CMK (cell line): ENCODE measurements around the gene NAXD.
"Not testable (repeated sequence)": the region's sequence is repeated elsewhere in the genome, so short reads cannot be mapped to it uniquely, and the experiment has no call there.

Source experiments
- DNase-seq: peaks from one replicate; pipeline ENCODE4 v3.0.0-alpha.2; 2010; ENCODE audit warnings: low read depth

Gene NAXD

DNA sequence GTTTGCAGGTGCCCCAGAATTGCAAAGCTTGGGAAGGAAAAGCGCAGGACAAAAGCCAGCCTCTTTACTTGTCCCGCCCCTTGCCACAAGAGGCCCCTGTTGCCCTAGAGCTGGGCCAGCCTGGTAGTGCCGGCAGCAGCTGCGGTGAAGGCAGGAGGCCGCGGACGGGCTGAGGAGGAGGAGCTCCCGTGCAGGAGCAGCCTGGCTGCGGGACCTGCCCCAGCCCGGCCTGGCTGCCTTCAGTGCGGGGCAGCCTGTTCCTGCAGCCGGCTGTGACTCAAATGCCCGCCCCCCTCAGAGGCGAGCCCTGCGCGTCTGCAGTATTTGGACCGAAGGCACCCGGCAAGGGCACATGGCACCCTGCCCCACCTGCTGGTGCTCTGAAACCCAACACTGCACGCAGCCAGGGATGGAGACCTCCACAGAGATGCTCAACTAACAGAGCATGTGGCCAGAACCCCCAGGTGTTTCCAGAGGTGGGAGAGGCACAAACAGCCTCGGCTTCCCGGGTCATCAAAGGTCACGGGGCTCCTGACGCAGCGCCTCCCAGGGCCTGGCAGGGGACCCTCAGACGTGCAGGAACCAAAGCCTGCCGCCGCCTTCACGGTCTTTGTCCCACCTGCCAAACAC is 29.7 kb downstream of the NAXD start:
- no peak for DNase-seq

DNA sequence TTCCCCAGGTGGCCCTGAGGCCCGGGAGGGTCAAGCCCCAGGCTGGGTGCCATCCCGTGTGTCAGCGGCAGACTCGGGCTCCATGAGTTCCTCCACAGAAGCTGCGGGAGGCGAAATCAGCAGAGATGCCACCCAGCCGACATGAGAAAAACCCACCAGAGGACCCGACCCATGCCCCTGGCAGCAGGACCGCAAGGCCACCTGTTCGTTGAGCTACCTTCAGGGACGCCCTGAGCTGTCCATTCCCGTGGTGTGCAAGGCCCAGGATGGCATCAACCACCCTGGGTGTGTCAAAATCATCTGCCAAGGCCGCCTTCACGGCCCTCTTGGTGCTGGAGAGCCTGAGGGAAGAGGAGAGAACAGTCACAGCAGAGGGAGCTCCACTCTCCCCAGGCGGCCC is 30.4 kb downstream of the NAXD start:
- DNase-seq: no peak

DNA sequence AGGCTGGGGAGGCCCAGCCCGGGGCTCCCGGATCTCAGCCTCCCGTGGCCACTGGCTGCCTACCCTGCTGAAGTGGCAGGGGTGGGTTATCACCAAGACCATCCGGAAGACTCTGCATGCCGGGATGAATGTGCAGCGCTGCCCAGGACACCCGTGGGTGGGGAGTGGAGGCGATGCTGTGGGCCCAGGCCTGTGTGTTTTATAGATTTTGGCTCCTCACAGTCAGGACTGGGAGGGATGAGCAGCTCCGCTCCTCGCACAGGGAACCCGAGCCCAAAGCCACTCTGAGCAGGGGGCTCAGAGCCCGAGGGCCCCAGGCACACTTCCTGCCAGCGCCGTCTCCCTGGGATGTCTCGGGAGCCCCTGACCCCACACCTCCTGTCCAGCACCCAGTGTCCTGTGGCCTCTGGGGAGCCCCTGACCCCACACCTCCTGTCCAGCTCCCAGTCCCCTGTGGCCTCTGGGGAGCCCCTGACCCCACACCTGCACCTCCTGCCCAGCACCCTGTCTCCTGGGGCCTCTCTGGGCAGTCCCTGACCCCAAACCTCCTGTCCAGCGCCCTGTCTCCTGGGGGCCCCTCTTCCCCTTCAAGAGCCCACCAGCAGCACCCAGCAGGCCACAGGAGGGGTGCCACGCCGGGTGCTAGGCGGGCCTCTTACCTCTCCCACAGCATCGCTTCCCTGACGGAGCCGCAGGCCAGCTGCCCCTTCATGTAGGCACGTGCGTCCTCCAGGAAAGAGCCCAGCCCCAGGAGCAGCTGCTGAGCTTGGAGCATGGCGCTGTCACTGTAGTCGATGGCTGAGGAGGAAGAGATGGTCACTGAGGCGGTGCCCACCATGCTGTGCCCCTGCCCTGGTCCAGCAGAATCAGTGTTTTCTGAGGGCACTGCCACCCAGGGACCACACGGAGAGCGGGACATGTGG is 31.4 kb downstream of the NAXD start:
- DNase-seq: no peak

DNA sequence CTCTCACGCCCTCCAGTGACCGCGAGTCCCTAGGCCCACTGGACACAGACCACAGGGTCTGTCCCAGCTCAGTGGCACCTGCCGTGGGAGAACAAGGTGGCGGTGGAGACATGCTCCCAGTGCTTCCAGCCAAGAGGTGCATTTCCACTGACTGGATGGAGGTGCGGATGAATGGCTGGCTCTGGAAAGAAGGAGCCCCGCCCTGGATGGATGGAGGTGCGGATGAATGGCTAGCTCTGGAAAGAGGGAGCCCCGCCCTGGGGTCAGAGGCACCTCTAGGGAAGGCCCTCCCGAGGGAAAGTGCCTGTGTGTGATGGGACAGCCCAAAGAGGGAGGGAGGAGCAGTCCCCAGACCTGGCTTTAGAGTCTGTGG is 32.0 kb downstream of the NAXD start:
- no peak for DNase-seq

DNA sequence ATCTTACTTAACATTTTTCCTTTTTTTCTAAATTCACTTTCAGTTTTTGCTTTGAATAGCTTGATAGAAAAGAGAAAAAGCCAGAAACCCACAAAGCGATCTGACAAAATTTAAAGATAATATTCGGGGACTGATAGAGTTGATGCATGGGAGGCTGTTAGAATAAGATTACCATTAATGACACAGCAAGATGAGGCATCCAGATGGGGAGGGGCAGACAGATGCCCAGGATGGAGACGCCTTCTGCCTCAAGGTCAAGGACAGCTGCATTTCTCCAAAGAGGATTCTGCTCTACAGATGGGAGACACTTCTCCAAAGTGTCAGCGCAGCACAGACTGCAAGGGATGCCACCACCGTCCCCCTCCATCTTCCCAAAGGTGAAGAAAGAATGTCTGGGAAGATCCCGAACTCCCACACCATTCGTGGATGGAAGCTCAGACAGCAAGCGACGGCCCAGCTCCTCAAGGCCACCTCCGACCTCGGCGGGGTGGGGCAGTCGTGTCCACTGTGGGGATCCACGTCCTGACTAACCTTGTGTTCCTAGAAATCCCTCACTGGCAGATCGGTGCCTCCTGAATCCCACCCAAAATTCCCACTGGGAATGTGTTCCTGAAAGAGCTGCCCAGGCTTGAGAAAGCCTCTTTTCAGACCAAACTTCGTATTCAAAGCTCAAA is 32.9 kb downstream of the NAXD start:
- DNase-seq: no peak

DNA sequence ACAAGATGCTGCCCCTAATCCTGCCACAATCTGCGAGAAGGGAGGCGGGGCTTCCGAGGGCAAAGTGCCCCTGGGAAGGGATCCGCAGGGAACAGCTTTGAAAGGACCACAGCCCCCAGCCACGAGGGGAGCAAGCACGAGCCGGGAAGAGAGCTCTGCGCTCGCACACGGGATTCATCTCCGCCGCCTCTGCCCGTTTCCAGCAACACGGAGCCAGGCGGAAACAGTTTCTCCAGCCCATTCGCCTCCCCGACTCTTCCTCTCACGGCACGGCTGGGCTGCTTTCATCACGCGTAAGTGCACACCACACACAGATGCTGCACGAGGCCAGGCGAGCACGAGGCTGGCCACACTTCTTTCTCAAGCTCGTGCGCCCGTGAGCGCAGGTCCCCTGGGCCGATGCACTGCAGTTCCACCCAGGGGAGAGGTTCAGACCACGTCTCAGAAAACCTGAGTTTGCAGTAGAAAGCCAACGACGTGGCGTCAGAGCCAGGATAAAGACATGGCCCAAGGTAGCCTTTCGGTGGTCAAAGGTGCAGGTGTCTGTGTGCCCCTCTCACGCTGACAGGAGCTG is 33.6 kb downstream of the NAXD start:
- DNase-seq: no peak

DNA sequence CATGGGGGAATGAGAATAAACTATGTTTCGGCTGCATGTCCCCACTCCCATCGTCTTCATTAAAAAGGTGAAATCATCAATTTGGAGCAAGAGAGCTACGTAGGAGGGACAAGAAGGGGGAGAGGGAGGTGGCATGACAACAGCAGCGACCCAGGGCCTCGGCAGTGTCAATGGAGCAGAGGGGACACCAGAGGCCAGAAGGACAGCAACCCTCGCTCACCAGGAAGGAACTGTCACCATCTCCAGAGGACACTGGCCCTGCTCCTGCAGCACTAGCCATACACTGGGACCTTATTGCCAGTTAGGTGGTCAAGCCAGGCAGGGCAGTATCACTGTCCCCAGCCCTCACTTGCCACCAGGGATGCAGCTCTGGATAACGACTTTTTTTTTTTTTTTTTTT is 34.2 kb downstream of the NAXD start:
- no peak for DNase-seq

DNA sequence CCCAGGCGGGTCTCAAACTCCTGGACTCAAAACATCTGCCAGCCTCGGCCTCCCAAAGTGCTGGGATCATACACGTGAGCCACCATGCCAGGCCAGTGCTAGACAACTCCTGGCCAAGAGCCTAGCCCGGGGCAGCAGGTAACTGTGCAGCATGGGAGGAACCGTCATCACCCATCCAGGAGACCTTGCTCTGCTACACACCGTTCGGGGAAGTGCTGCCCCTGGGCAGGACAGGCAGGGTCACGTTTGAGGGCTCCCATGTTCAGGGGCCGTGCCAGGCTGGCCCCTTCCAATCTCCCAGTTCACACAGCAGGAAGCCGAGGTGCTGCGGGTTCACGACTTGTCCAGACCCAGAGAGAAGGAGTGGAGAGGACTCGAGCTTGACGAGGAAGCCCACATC is 35.1 kb downstream of the NAXD start:
- DNase-seq: no peak

DNA sequence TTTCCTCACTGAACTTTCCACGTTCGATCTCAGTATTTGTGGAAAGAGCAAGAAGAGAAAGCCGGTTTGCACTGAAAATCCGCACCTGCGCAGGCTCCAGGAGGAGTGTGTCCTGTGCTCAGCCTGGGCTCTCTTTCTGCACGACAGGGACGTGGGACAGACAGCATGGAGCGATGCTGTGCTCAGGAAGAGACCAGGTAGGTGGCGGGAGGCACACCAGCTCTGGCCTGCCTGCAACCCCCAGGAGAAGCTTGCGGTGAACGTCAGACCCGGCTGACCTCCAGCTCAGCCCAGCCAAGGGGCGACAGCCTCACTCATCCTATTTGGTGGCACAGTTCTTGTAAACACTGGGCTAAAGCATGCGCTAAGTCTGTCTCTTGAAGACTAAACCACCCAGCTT is 35.9 kb downstream of the NAXD start:
- DNase-seq: no peak

DNA sequence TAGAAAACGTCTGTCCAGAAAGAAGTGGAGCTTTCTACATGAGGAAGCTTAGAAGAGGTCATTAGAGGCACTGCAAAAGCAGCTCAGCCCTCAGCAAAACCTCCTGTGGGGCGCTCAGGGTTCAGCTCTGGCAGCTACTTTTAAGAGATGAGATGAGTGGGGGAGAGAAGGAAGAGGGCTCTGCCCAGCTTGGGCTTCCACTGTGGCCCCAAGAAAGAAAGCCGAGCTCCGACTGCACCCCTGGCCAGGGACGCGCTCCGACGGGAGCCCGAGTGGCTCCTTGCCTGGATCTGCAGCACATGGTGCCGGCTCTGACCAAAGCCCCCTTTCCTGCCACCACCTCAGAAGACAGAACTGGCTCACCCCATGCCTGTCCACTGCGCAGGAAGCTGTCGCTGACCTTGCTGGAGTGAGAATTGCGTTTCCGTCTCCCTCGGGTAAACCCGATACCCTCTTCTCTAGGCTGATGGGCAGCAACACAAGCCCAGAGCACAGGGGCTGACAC is 36.4 kb downstream of the NAXD start:
- DNase-seq: no peak

DNA sequence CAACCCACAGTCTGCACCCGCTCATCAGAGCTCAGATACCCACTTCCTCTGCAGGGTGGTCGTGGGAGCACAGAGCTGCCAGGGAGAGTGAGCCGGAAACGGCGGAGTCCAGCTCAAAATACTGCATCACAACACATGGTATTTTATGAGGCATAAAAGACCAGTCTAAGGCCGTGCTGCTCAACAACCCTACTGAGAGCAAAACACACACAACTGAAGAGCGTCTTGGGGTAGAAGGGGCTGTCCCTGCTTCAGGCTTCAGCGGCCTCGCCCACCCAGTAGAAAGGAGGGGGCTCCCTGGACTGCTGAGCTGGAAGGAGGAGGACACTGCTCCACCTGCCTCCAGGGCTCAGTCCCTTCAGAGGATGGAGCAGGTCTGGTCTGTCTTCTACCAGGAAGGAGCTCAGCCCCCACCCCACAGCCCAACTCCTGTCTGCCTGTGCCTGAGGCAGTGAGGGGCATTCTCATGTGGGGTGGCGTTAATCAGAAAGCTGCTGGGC is 36.9 kb downstream of the NAXD start:
- no peak for DNase-seq

DNA sequence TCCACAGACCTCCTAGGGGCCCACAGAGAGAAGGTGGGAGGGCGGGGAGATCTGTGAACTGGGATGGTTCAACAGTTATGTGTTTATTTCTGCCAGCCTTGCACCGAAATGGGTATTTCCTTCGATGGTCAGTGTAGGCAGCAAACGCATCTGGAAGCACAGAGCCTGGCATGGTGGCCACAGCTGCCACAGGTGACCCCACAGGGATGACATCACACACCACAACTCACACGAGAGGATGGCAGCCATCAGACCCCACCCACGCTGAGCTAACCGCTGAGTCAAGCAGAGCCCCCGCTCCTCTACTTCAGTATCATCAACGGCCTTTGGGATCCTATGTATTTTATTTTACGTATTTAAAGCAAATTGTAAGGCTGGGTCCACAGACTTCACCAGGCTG is 37.4 kb downstream of the NAXD start:
- DNase-seq: no peak

DNA sequence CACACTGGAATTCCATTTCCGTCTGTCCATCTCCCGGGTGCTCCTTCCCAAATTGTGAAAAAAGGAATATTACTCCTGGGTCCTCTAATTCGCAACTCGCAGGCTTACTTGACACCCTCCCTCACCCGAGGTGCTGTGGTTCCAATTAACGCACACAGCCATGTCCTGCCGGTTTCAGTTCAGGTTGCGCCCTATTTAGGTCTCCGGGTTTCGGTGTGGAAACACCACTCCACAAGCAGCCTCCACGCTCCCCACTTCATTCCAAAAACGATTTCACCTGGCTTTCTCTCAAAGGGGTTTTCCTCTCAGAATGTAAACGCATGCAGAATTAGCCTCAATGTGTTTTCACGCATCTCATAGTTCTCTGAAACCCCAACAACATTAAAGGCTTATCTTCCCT is 37.9 kb downstream of the NAXD start:
- DNase-seq: no peak

DNA sequence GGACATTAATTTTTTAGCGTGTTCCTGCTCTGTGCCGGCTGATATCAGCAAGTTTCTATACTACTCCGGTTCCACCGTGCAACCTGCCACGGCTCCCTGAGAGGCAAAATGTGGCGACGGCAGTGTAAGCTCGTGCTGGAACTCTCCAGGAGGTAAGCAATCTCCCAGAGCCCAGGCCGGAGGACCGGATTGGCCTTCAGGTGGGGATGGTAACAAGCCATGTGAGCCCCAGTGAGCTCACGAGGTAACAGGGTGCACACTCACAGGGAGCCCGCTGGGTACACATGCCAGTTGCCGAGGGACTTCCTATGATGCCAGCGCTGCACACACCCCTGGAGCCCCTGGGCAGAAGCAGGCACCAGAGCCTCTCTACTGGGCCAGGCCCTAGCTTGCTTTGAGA is 38.5 kb downstream of the NAXD start:
- no peak for DNase-seq

DNA sequence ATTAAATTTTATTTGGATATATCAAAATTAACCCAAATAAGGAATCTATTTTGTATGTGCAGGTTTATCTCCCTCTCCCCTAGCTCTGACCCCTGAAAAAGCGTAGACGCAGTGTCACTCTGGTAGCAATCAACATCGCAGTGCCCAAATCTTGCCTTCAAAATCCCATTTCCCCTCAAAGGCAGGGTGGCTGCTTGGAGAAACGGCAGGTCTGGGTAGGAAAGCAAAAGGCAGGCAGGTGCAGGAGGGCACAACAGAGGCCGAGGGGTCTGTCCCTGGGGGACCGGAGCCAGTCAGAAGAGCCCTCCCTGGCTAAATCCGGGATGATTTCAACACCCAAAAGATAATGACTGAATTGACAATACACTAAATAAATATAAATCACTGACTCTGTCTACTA is 41.9 kb downstream of the NAXD start:
- DNase-seq: no peak

DNA sequence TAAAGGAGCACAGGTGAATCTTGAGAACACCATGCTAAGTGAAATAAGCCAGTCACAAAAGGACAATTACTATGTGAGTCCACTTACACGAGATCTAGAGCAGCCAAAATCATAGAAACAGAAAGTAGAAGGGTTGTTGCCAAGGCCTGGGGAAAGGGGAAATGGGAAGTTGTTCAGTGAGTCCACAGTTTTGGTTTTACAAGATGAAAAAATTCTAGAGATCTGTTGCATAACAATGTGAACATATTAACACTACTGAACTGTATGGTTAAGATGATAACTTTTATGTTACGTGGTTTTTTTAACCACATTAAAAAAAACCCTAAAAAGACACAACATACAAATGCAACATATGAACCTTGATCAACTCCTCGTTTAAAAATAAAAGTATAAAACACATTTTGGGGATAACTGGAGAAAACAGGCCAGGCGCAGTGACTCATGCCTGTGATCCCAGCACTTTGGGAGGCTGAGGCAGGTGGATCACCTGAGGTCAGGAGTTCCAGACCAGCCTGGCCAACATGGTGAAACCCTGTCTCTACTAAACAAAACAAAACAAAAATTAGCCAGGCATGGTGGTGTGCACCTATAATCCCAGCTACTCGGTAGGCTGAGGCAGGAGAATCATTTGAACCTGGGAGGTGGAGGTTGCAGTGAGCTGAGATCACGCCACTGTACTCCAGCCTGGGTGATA is 43.0 kb downstream of the NAXD start:
- not testable (repeated sequence) for DNase-seq

DNA sequence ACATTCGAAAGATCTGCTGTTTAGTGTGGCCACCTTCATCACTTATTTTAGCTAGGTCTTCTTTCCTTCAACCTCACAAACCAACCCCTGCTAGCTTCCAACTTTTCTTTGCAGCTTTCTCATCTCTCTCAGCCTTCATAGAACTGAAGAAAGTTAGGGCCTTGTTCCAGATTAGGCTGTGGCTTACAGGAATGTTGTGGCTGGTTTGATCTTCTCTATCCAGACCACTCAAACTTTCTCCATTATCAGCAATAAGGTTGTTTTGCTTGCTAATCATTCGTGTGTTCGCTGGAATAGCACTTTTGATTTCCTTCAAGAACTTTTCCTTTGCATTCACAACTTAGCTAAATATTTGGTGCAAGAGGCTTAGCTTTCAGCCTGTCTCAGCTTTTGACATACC is 45.9 kb downstream of the NAXD start:
- no peak for DNase-seq

DNA sequence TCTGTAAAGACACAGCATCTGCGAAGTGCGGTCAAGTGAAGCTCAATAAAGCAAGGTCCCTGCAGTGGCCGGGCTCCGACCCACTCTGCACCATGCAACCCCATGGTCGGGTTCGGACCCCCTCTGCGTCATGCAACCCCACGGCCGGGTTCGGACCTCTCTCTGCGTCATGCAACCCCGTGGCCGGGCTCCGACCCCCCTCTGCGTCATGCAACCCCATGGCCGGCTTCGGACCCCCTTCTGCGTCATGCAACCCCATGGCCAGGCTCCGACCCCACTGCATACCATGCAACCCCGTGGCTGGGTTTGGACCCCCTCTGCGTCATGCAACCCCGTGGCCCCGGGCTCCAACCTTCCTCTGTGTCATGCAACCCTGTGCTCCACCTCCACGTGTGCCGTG is 46.7 kb downstream of the NAXD start:
- DNase-seq: no peak

DNA sequence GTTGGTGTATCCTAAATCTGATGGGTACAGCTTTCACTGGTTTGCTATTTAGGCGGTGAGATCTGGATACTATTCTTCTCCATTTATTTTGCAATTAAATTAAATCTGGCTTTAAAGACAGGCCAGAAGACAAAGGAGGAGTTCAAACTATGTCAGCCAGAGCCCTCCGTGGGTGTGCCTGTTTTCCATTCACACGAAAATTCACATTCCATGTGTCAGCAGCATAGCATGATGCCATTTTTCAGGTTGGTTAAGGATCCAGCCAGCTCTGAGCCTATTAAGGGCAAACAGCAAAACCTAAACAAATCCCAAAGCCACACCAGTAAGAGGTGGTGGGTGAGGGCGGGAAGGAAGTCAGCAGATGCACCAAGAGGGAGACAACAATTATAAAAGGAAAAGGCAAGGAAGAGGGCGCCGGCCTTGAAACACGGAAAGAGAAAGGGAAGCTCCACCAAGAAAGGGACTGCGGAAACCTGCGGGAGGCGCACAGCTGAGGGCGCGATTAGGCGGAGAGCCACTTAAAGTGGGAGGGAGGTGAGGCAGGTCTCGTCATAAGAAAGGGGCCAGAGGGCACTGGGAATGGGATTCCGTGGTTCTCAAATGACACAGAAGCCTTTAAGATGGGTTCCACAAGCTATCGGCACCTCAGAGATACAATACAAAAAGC is 47.6 kb downstream of the NAXD start:
- no peak for DNase-seq

DNA sequence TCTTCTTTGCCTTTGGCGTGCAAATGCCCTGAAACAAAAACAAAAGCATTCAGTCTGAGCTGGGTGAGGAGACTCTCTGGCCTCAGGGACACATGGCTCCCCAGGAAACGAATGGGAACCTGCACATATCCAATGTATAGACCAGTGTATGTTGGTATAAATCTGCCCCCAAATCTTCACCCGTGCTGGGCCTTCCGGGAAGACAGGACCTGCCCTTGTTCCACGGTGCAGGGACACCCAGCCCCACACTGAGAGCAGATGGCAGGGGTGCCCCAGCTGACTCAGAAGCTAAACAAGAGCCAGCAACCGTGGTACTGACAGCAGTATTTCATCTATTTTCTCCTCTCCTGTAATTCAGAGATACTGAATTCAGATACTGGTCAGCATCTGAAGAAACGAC is 48.1 kb downstream of the NAXD start:
- no peak for DNase-seq

DNA sequence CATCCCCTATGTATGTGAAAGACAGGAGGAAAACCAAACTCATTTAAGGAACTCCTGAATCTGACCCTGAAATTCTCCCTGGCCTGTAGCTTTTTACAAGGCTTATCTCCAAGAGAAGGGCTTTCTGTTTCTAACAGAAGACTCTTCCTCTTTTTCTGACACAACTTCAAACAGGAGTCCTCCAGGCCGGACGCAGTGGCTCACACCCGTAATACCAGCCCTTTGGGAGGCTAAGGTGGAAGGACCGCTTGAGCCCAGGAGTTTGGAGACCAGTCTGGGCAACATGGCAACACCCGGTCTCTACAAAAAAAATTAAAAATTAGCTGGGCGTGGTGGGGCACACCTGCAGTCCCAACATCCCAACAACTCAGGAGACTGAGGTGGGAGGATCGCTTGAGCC is 48.7 kb downstream of the NAXD start:
- no peak for DNase-seq
